ENCODE measurements around the gene TOR4A.

The TOR4A gene

DNA sequence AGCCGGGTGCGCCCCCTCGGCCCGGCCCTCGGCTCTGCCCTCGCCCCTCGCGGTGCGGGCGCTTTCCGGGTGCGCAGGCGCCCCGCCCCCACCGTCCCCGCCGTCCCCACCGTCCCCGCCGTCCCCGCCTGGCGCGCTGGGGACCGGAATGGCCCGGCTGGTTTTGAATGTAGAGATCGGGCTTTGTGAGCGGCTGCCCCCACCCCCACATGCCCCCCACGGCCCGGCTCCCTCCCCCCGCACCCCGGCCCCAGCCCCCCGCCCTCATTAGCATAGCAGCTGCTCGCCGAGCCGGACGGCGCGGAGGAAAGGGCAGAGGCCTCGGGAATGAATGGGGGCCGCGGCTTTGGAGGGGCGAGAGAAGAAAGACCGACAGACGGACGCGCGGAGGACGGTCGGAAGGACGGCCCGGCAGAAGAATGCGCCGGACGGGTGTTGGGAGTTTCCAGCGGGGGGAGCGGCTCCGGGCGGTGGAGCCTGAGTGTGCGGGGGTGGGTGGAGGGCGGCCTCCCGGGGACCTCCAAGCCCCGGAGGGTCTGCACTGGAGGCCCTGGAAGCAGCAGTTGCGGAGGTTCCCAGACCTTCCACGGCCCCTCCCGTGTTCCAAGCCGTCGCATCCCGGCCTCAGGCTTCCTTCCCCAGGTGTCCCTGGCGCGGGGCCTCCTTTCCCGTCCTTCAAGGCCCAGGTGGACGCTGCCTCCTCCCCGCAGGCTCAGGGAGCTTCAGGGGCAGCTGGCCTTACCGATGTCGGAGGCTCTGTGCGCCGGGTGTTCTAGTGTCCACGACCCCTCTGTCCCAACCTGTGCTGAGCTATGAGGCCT lies 18.5 kb downstream of the TOR4A start:
- no peak overlapping the region for H4K91ac ChIP-seq (ENCODE audit: low read depth, low read length, poor library complexity)
- peaks cover 0 to 11% (median 2%) of the 10 kb centered on the region in 3 experiments for H3K27me3 ChIP-seq (ENCODE audit: control insufficient read depth in 3 of 3, insufficient read depth in 3 of 3, low read depth in 1 of 3, low read length in 3 of 3)
- peak overlapping the region; percentile 83 for H3K4me2 ChIP-seq (ENCODE audit: insufficient read depth, low read length, poor library complexity, severe bottlenecking)
- peaks cover 5 to 14% of the 10 kb centered on the region in 2 donors for H3K36me3 ChIP-seq (replicated peaks in 1 of 2; ENCODE audit: control insufficient read depth in 2 of 2, insufficient read depth in 2 of 2, low read length in 2 of 2)
- H3K79me1 ChIP-seq (ENCODE audit: low read depth, low read length), result peaks cover 2% of the 10 kb centered on the region
- peak overlapping the region; percentile 29 for H4K8ac ChIP-seq (ENCODE audit: low read depth, low read length)
- H3K4me1 ChIP-seq (ENCODE audit: control insufficient read depth in 2 of 2, insufficient read depth in 1 of 2, low read depth in 1 of 2, low read length in 2 of 2), result peaks cover 28 to 31% of the 10 kb centered on the region in 2 donors
- H2AFZ ChIP-seq (ENCODE audit: low read length), result peak overlapping the region; percentile 87
- peak overlapping the region; percentile 46 to 78 for H3K4me3 ChIP-seq (ENCODE audit: low read length in 2 of 2)
- peak overlapping the region; percentile 99 for H2BK12ac ChIP-seq (ENCODE audit: low read length)
- peak overlapping the region; percentile 97 for H2BK120ac ChIP-seq (ENCODE audit: low read depth, low read length)
- H2AK5ac ChIP-seq (ENCODE audit: low read depth, low read length), result peak overlapping the region; percentile 100
- H3K14ac ChIP-seq (ENCODE audit: low read length), result peak overlapping the region; percentile 79
- no peak overlapping the region for H2BK5ac ChIP-seq (ENCODE audit: low read length)
- peak overlapping the region; percentile 75 for H3K27ac ChIP-seq (replicated peaks; ENCODE audit: low read length)
- H3K18ac ChIP-seq (ENCODE audit: low read length), result peak overlapping the region; percentile 97
- H2BK15ac ChIP-seq (ENCODE audit: low read length), result peak overlapping the region; percentile 99
- peaks cover 0 to 10% of the 10 kb centered on the region in 2 donors for H3K9me3 ChIP-seq (replicated peaks in 1 of 2; ENCODE audit: control insufficient read depth in 2 of 2, insufficient read depth in 1 of 2, low read depth in 1 of 2, low read length in 2 of 2)
- peak; percentile 62 for DNase-seq (ENCODE audit: low spot score)
- H3K23ac ChIP-seq (ENCODE audit: low read depth, low read length, poor library complexity), result peak overlapping the region; percentile 97
- WGBS, 2 donors (ENCODE audit: extremely low coverage in 2 of 2, insufficient read length in 2 of 2, insufficient replicate concordance in 1 of 2), result no CpG with 5 or more reads among the region's 78 CpGs
- H3K4ac ChIP-seq (ENCODE audit: low read length), result peak overlapping the region; percentile 93
- peak overlapping the region; percentile 86 for H3K9ac ChIP-seq (ENCODE audit: low read depth, low read length, poor library complexity)

DNA sequence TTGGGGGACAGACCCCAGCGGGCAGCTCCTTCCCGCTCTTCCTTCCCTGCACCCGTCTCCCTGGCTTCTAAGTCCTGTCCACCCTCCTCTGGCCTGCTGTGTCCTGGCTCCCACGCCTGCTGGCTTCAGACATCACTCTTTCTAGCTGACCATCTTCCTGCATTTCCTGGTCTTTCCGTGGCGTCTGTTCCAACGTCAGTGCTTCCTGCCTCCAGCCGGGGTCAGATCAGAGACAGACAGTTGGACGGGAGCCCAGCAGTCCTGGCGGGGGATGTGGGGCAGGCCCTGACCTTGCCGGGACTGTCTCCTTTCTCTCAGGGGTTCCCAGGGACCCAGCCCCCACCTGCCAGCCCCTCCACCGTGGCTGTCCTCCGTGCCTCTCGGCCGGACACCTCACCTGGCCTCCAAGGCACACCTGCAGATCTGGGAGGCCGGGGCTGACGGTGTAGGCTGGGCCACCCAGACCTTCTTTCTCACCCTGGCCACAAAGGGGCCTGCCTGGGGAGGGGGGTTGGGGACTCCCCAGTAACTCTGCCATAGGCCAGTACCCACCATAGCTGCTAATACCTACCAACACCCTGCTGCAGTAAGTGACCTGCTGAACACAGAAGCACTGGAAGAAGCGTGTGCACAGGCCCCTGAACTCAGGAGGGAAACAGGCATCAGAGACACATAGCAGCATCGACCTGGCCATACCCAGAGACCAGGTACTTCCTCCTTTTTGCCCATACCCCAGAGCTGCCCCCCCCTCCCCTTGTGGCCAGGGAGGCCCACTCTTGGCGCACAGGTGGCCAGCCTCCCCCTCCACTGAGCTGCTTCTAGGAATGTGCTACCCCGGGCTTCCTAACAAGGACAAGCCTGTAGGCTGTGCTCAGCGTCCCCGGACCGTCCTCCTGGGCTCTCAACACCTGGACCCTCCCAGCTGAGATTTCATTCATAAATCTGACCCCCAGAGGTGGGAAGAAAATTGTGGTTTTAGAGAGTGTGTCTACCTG lies 19.4 kb downstream of the TOR4A start:
- peak overlapping the region; percentile 62 for H3K4me2 ChIP-seq (ENCODE audit: insufficient read depth, low read length, poor library complexity, severe bottlenecking)
- peaks cover 28 to 31% of the 10 kb centered on the region in 2 donors for H3K4me1 ChIP-seq (ENCODE audit: control insufficient read depth in 2 of 2, insufficient read depth in 1 of 2, low read depth in 1 of 2, low read length in 2 of 2)
- DNase-seq (ENCODE audit: low spot score), result no peak
- H3K14ac ChIP-seq (ENCODE audit: low read length), result peak overlapping the region; percentile 79
- peak overlapping the region; percentile 67 for H3K9ac ChIP-seq (ENCODE audit: low read depth, low read length, poor library complexity)
- peak overlapping the region; percentile 46 to 49 for H3K4me3 ChIP-seq (ENCODE audit: low read length in 2 of 2)
- peak overlapping the region; percentile 97 for H3K18ac ChIP-seq (ENCODE audit: low read length)
- H3K4ac ChIP-seq (ENCODE audit: low read length), result peak overlapping the region; percentile 93
- H4K91ac ChIP-seq (ENCODE audit: low read depth, low read length, poor library complexity), result no peak overlapping the region
- no peak overlapping the region for H2BK5ac ChIP-seq (ENCODE audit: low read length)
- H2BK12ac ChIP-seq (ENCODE audit: low read length), result peak overlapping the region; percentile 99
- H3K36me3 ChIP-seq (replicated peaks in 1 of 2; ENCODE audit: control insufficient read depth in 2 of 2, insufficient read depth in 2 of 2, low read length in 2 of 2), result peaks cover 5 to 14% of the 10 kb centered on the region in 2 donors
- peak overlapping the region; percentile 100 for H2AK5ac ChIP-seq (ENCODE audit: low read depth, low read length)
- no CpG with 5 or more reads among the region's 24 CpGs for WGBS, 2 donors (ENCODE audit: extremely low coverage in 2 of 2, insufficient read length in 2 of 2, insufficient replicate concordance in 1 of 2)
- peaks cover 6% of the 10 kb centered on the region for H3K79me1 ChIP-seq (ENCODE audit: low read depth, low read length)
- peak overlapping the region; percentile 97 for H3K23ac ChIP-seq (ENCODE audit: low read depth, low read length, poor library complexity)
- H3K27ac ChIP-seq (replicated peaks; ENCODE audit: low read length), result peak overlapping the region; percentile 75
- peak overlapping the region; percentile 99 for H2BK15ac ChIP-seq (ENCODE audit: low read length)
- peaks cover 0 to 11% (median 2%) of the 10 kb centered on the region in 3 experiments for H3K27me3 ChIP-seq (ENCODE audit: control insufficient read depth in 3 of 3, insufficient read depth in 3 of 3, low read depth in 1 of 3, low read length in 3 of 3)
- peaks cover 0 to 10% of the 10 kb centered on the region in 2 donors for H3K9me3 ChIP-seq (replicated peaks in 1 of 2; ENCODE audit: control insufficient read depth in 2 of 2, insufficient read depth in 1 of 2, low read depth in 1 of 2, low read length in 2 of 2)
- H2AFZ ChIP-seq (ENCODE audit: low read length), result peak overlapping the region; percentile 87
- H4K8ac ChIP-seq (ENCODE audit: low read depth, low read length), result peak overlapping the region; percentile 29
- peak overlapping the region; percentile 97 for H2BK120ac ChIP-seq (ENCODE audit: low read depth, low read length)

DNA sequence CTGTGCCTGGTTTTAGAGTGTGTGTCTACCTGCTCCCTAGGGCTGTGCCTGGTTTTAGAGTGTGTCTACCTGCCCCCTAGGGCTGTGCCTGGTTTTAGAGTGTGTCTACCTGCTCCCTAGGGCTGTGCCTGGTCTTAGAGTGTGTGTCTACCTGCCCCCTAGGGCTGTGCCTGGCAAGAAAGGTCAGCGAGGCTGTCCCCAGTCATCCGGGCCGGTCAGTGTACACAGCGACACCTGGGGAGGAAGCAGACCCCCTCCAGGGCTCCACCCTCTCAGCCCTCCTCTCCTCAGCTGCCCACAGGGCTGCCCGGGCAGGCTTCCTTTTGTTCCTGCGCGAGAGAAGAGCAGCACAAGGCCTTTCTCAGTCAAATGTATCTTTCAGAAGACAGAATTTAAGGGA lies 20.4 kb downstream of the TOR4A start:
- no peak overlapping the region for H3K4ac ChIP-seq (ENCODE audit: low read length)
- H3K9me3 ChIP-seq (replicated peaks in 1 of 2; ENCODE audit: control insufficient read depth in 2 of 2, insufficient read depth in 1 of 2, low read depth in 1 of 2, low read length in 2 of 2), result peaks cover 0 to 9% of the 10 kb centered on the region in 2 donors
- peak overlapping the region; percentile 41 for H2BK12ac ChIP-seq (ENCODE audit: low read length)
- peaks cover 6% of the 10 kb centered on the region for H3K79me1 ChIP-seq (ENCODE audit: low read depth, low read length)
- peaks cover 32 to 35% of the 10 kb centered on the region in 2 donors for H3K4me1 ChIP-seq (ENCODE audit: control insufficient read depth in 2 of 2, insufficient read depth in 1 of 2, low read depth in 1 of 2, low read length in 2 of 2)
- no peak overlapping the region for H3K4me3 ChIP-seq (ENCODE audit: low read length in 2 of 2)
- DNase-seq (ENCODE audit: low spot score), result no peak
- H3K36me3 ChIP-seq (replicated peaks in 1 of 2; ENCODE audit: control insufficient read depth in 2 of 2, insufficient read depth in 2 of 2, low read length in 2 of 2), result peaks cover 5 to 14% of the 10 kb centered on the region in 2 donors
- no peak overlapping the region for H2AFZ ChIP-seq (ENCODE audit: low read length)
- H2BK5ac ChIP-seq (ENCODE audit: low read length), result peak overlapping the region; percentile 58
- no peak overlapping the region for H2BK120ac ChIP-seq (ENCODE audit: low read depth, low read length)
- H4K8ac ChIP-seq (ENCODE audit: low read depth, low read length), result no peak overlapping the region
- peak overlapping the region; percentile 85 for H2AK5ac ChIP-seq (ENCODE audit: low read depth, low read length)
- peak overlapping the region; percentile 35 for H3K18ac ChIP-seq (ENCODE audit: low read length)
- no peak overlapping the region for H3K4me2 ChIP-seq (ENCODE audit: insufficient read depth, low read length, poor library complexity, severe bottlenecking)
- WGBS, 2 donors (ENCODE audit: extremely low coverage in 2 of 2, insufficient read length in 2 of 2, insufficient replicate concordance in 1 of 2), result no CpG with 5 or more reads among the region's 7 CpGs
- H4K91ac ChIP-seq (ENCODE audit: low read depth, low read length, poor library complexity), result no peak overlapping the region
- H3K27ac ChIP-seq (replicated peaks; ENCODE audit: low read length), result no peak overlapping the region
- no peak overlapping the region for H3K9ac ChIP-seq (ENCODE audit: low read depth, low read length, poor library complexity)
- no peak overlapping the region for H3K14ac ChIP-seq (ENCODE audit: low read length)
- H2BK15ac ChIP-seq (ENCODE audit: low read length), result peak overlapping the region; percentile 75
- H3K27me3 ChIP-seq (ENCODE audit: control insufficient read depth in 3 of 3, insufficient read depth in 3 of 3, low read depth in 1 of 3, low read length in 3 of 3), result peaks cover 0 to 13% (median 2%) of the 10 kb centered on the region in 3 experiments
- H3K23ac ChIP-seq (ENCODE audit: low read depth, low read length, poor library complexity), result no peak overlapping the region
